ENCODE results near the gene NEGR1.

DNA sequence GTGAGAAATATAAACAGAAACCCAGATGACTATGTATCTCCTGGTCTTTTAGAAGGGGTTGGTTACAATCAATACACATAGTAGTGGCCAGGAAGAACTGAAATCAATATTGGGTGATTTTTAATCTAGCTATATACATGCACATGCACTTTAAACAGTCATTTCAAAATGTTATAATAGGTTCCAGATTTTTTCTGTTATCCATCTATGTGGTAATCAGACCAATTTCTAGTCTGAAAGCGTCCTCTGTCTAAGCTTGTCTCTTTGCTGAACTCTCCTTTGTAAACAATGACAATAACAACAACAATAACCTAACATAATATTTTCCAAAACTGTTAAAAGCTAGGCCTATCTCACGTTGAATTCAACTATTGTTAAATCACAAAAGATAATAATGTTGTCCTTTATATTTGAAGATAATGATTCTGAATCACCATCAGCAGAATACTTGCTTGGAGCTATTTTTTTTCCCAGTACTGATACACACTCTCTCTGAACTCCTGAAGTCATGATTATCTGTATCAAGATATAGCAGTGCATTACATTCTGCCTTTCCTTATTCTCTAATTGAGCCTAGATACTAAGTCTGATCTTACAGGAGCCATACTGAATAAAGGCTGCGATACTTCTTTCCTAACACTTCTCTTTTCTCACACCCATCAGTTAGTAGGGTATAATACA, 704.7 kb downstream of the NEGR1 start:
- TF ChIP-seq POLR2AphosphoS5 (IDR thresholded peaks at IDR 0.05) (no peak), CTCF (IDR thresholded peaks at IDR 0.05) (no peak), POLR2A (IDR thresholded peaks at IDR 0.05) (no peak), EP300 (IDR thresholded peaks at IDR 0.05) (no peak)

Data from upper lobe of left lung (tissue), 4 donors.